ENCODE measurements around the gene CYB5D1.
A peak's percentile ranks its signal among the peaks of the same experiment; 100 is the strongest.
"Not testable (repeated sequence)": the region's sequence is repeated elsewhere in the genome, so short reads cannot be mapped to it uniquely, and the experiment has no call there.

Gene CYB5D1

GRCh38 chr17:7856011-7856810, 1.6 kb upstream of the CYB5D1 start:
- DNase-seq (ENCODE audit: low read depth) = no peak

- DNase-seq (ENCODE audit: low read depth) = peak; percentile 98
These were observed 741 bp upstream of the CYB5D1 start, which contains the start of gene NAA38 for GRCh38 chr17:7856811-7857712. Gene NAA38 (minus strand): TSS chr17:7857559. CDS start chr17:7857463, 96 bp downstream.

- no peak for DNase-seq (ENCODE audit: low read depth)
These were observed 663 bp downstream of the CYB5D1 start for GRCh38 chr17:7858522-7858810.

- no peak for DNase-seq (ENCODE audit: low read depth)
These were observed 1.2 kb downstream of the CYB5D1 start for GRCh38 chr17:7859028-7859427.

GRCh38 chr17:7862692-7863437, 5.1 kb downstream of the CYB5D1 start:
- DNase-seq (ENCODE audit: low read depth) = no peak

- not testable (repeated sequence) for DNase-seq (ENCODE audit: low read depth)
These were observed 6.6 kb downstream of the CYB5D1 start for GRCh38 chr17:7864384-7864783.

- DNase-seq (ENCODE audit: low read depth) = no peak
These were observed 7.3 kb downstream of the CYB5D1 start for GRCh38 chr17:7864995-7865650.

GRCh38 chr17:7867881-7868329, 10.1 kb downstream of the CYB5D1 start:
- DNase-seq (ENCODE audit: low read depth) = no peak

- DNase-seq (ENCODE audit: low read depth) = no peak
These were observed 15.2 kb downstream of the CYB5D1 start for GRCh38 chr17:7873051-7873450.

GRCh38 chr17:7875804-7876370, 18.1 kb downstream of the CYB5D1 start:
- no peak for DNase-seq (ENCODE audit: low read depth)

- no peak for DNase-seq (ENCODE audit: low read depth)
These were observed 20.4 kb downstream of the CYB5D1 start for GRCh38 chr17:7878234-7878633.

GRCh38 chr17:7880076-7880868, 22.5 kb downstream of the CYB5D1 start:
- no peak for DNase-seq (ENCODE audit: low read depth)

- no peak for DNase-seq (ENCODE audit: low read depth)
These were observed 23.7 kb downstream of the CYB5D1 start for GRCh38 chr17:7881276-7882054.

- DNase-seq (ENCODE audit: low read depth) = no peak
These were observed 24.3 kb downstream of the CYB5D1 start for GRCh38 chr17:7882068-7882467.

GRCh38 chr17:7882629-7883028, 24.8 kb downstream of the CYB5D1 start:
- no peak for DNase-seq (ENCODE audit: low read depth)

- no peak for DNase-seq (ENCODE audit: low read depth)
These were observed 26.1 kb downstream of the CYB5D1 start for GRCh38 chr17:7883781-7884386.

- DNase-seq (ENCODE audit: low read depth) = no peak
These were observed 27.0 kb downstream of the CYB5D1 start for GRCh38 chr17:7884581-7885366.

- DNase-seq (ENCODE audit: low read depth) = no peak
These were observed 27.8 kb downstream of the CYB5D1 start for GRCh38 chr17:7885367-7886226.
